Right lobe of liver (tissue), 4 donors: ENCODE results near the gene CCNB1.

Source experiments
- POLR2A ChIP-seq: fragments of 450-650 bp; IDR thresholded peaks from one replicate; pipeline ENCODE4 v1.6.1; 2017; ENCODE audit warnings: antibody characterized with exemption, mild to moderate bottlenecking
- TF ChIP-seq, protein P1 (sequence below), 4 donors: fragments of 200-600 bp in 3 of 4; fragments of 450-650 bp in 1 of 4; IDR thresholded peaks; one replicate each; pipeline versions ENCODE4 v1.5.1 to v1.8.0; 2016 to 2022; ENCODE audit warnings: antibody characterized with exemption in 4 of 4, mild to moderate bottlenecking in 2 of 4
- donor health status: DM: no; HTN: no; CAD: no.
- donor health status: DM: no; HTN: no; CAD: no.
- donor health status: DM: no; HTN: yes; CAD: no.

DNA sequence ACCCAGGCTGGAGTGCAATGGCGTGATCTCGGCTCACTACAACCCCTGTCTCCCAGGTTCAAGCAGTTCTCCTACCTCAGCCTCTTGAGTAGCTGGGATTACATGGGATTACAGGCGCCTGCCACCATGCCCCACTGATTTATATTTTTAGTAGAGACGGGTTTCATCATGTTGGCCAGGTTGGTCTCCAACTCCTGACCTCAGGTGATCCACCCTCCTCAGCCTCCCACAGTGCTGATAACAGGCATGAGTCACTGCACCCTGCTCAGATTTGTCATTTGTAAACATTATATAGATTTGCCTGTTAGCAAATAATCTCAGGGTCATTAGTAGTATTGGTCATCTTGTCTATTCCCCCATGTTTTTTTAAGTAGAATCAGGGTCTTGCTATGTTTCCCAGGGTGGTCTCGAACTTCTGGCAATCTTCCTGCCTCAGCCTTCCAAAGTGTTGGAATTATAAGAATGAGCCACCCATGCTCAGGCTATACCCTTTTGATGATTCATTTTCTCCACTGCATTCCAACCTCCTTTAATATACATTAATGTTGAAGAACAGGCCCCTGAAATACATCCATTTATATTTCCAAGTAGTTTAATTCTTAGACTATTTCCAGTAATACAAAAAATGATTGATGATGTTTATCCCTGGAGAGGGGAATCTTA is 39.7 kb downstream of the CCNB1 start:
- TF ChIP-seq POLR2A: no peak
- TF ChIP-seq, protein P1, sequence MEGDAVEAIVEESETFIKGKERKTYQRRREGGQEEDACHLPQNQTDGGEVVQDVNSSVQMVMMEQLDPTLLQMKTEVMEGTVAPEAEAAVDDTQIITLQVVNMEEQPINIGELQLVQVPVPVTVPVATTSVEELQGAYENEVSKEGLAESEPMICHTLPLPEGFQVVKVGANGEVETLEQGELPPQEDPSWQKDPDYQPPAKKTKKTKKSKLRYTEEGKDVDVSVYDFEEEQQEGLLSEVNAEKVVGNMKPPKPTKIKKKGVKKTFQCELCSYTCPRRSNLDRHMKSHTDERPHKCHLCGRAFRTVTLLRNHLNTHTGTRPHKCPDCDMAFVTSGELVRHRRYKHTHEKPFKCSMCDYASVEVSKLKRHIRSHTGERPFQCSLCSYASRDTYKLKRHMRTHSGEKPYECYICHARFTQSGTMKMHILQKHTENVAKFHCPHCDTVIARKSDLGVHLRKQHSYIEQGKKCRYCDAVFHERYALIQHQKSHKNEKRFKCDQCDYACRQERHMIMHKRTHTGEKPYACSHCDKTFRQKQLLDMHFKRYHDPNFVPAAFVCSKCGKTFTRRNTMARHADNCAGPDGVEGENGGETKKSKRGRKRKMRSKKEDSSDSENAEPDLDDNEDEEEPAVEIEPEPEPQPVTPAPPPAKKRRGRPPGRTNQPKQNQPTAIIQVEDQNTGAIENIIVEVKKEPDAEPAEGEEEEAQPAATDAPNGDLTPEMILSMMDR (IDR thresholded peaks at IDR 0.05): no peak
